GM18499 (cell line): ENCODE results near the gene TMEM97.

Experiments
- ATAC-seq: cut with Tn5 transposase; IDR thresholded peaks from one replicate; pipeline ENCODE4 v1.9.1; 2021; ENCODE audit warnings: moderate number of reproducible peaks; ENCODE audit not compliant: insufficient read depth, unreplicated experiment

The TMEM97 gene

GRCh38 chr17:28363776-28364650 lies 45.0 kb downstream of the TMEM97 start:
- ATAC-seq = no peak

- ATAC-seq = no peak
Observed at GRCh38 chr17:28364665-28365363, 45.8 kb downstream of the TMEM97 start, which contains the start of gene SEBOX. Gene SEBOX (minus strand): TSS chr17:28365199. CDS start chr17:28365151, 48 bp downstream.

GRCh38 chr17:28365487-28365886 lies 46.5 kb downstream of the TMEM97 start:
- no peak for ATAC-seq

GRCh38 chr17:28366605-28367004 lies 47.6 kb downstream of the TMEM97 start:
- no peak for ATAC-seq

DNA sequence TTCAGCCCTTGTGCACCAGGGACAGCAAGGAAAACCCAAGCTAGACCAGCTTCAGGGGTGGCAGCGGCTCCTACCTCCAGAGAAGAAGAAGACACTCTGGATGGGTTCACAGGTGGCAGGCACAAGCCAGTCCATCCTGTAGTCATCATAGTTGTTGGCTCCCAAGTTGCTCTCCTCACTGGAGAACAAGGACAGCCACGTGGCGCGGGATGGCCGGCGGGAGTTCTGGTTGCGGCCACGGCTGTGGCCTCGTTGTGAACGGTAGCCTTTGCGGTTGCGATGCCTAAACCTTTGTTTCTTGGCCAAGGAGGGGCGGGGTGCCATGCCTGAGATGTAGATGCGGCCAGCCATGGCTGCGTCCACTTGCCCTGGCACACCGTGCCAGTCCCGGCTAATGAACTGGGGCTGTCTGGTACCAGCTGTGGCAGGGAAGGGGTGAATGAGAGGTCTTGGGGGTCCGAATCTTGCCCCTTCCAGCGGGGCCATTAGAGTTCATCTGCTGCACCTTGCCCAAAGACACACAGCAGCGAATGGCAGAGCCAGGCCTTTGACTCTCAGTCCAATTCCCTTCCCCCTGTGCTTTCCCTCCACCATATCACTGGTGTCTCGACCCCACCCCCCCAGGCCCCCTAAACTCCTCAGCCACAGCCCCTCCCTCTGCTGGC lies 48.8 kb downstream of the TMEM97 start:
- ATAC-seq = no peak

DNA sequence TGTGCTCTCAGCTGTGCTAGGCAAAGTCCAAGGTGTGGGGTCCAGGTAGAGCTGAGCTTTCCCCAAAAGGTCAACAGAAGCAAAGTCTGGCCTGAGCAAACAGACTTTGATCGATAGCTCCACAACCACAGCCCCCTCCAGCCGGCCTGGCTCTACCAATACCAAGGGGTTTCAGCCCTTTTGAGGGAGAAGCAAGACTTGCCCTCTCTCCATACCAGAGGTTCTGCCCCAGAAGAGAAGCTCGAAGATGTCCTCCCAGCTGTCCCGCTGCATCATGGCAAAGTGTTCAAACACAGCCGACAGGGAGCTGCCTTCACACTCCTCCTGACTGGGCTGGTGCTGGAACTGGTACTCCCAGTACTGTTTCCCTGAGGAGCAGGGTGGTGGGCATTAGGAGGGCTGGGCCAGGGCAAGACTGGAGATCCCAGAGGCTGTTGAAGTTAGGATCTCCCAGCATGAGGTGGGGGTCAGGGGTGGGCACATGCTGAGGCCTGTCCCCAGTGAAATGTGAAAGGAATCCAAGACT lies 49.4 kb downstream of the TMEM97 start:
- no peak for ATAC-seq

GRCh38 chr17:28368915-28369683 lies 50.1 kb downstream of the TMEM97 start:
- ATAC-seq = no peak

- no peak for ATAC-seq
Observed at GRCh38 chr17:28369684-28370034, 50.7 kb downstream of the TMEM97 start.

DNA sequence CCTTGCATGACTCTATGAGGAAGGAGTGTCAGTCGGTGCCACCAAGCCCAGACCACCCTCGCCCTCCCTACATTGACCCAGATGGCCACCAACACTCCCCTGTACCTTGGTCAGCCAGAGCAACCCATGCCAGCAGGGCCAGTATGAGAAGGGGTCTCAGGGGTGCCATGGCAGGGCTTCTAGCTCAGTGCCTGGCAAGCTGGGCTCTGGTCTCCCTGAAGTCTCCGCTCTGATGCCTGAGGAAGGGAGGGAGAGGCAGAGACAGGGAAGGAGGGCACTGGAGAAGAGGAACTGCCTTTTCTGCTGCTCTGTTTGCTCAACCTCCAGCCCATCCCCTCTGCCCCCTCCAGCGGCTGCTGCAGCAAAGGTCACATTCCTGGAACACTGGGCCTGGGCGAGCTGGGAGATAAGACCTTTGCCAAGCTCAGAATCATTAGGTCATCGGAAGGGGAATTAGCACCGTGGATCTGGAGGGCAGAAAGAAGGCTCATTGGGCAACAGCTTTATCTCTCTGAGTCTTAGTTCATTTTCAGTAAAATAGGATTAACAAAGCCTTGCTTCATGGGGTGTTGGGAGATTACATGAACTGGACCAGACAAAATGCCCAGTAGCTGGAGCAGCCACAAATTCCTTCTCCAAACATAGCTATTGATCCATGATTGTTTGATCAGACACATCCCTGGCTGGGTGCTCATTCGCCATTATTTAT lies 51.2 kb downstream of the TMEM97 start, which contains the start of gene VTN:
TSS of gene VTN (minus strand) at position 273 of the 709 bp plus-strand sequence. CDS start at position 169, 104 bp downstream.
- no peak for ATAC-seq

DNA sequence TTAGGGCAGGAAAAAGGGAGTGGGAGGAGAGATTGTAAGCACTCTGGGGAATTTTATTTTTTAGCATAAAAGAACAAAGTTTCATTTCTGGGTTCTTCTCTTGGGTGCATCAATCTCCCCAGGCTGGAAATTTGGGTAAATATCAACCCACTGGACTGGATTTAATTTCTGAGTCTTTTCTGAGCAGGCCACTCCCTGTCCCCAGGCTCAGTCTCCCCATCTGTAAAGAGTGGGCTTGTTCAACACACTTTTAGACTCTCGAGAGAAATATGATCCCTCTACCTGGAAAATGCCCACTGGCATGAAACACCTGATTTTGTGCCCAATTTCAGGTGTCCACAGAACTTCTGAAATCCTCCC lies 51.7 kb downstream of the TMEM97 start:
- ATAC-seq = no peak

GRCh38 chr17:28371245-28372202 lies 52.5 kb downstream of the TMEM97 start, which contains the start of gene SARM1:
Gene SARM1 (plus strand): TSS chr17:28371694. CDS start chr17:28372033, 339 bp downstream.
- no peak for ATAC-seq

GRCh38 chr17:28372203-28372944 lies 53.4 kb downstream of the TMEM97 start:
- no peak for ATAC-seq

DNA sequence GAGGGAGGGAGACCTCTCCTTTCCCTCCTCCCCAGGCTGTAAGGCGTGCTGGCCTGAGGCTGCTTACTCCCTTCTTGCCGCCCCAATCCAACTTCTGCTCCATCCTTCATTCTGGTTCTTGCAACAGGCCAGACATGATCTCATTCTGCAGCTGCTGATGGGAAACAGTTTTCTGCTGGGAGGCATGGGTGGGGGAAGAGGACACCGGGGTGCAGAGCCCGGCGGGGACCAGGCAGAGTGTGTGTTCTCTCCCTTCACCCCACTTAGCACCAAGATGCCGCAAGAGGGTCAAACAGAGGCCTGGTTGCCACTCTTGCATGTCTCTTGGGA lies 53.9 kb downstream of the TMEM97 start:
- no peak for ATAC-seq
